ENCODE measurements around the gene BRWD1.

The BRWD1 gene

GRCh38 chr21:39169906-39170305, 143.5 kb downstream of the BRWD1 start:
- no peak for ATAC-seq (ENCODE audit: insufficient read depth, low read depth)
- Histone ChIP-seq H3K4me3 (ENCODE audit: low read depth in 1 of 2, low read length in 2 of 2) (no peak overlapping the region), H3K9me3 (ENCODE audit: insufficient read depth, low read length, severe bottlenecking) (peaks cover 2% of the 10 kb centered on the region), H3K9ac (ENCODE audit: low read depth, low read length) (no peak overlapping the region), H4K20me1 (ENCODE audit: insufficient read depth, low read length) (peaks cover 3% of the 10 kb centered on the region; the same call in 1 of the 2 replicates), H3K4me2 (ENCODE audit: insufficient read depth, low read length) (no peak overlapping the region), H3K79me2 (ENCODE audit: insufficient read depth, low read length) (no peaks in the 10 kb centered on the region), H2AFZ (ENCODE audit: low read depth, low read length) (no peak overlapping the region), H3K4me1 (ENCODE audit: insufficient read depth, low read length) (no peaks in the 10 kb centered on the region), H3K36me3 (ENCODE audit: insufficient read depth, low read length) (peaks cover 49% of the 10 kb centered on the region), H3K27ac (ENCODE audit: low read length) (no peak overlapping the region), H3K27me3 (ENCODE audit: insufficient read depth, low read length, poor library complexity) (no peaks in the 10 kb centered on the region)
- TF ChIP-seq EZH2 (IDR thresholded peaks at IDR 0.05; ENCODE audit: borderline replicate concordance, low read depth, low read length, severe bottlenecking), result no peak
- DNase-seq, result no peak

- peaks cover 38% of the 10 kb centered on the region for H3K36me3 ChIP-seq (ENCODE audit: insufficient read depth, low read length)
- no peaks in the 10 kb centered on the region for H3K27me3 ChIP-seq (ENCODE audit: insufficient read depth, low read length, poor library complexity)
Observed at GRCh38 chr21:39168800-39169199, 144.6 kb downstream of the BRWD1 start.

GRCh38 chr21:39164523-39164922, 148.9 kb downstream of the BRWD1 start:
- Histone ChIP-seq H4K20me1 (ENCODE audit: insufficient read depth, low read length) (no peaks in the 10 kb centered on the region), H3K79me2 (ENCODE audit: insufficient read depth, low read length) (no peaks in the 10 kb centered on the region), H3K4me2 (ENCODE audit: insufficient read depth, low read length) (no peak overlapping the region), H3K9me3 (ENCODE audit: insufficient read depth, low read length, severe bottlenecking) (peaks cover 12% of the 10 kb centered on the region), H3K4me3 (ENCODE audit: low read depth in 1 of 2, low read length in 2 of 2) (no peak overlapping the region), H2AFZ (ENCODE audit: low read depth, low read length) (no peak overlapping the region), H3K27ac (ENCODE audit: low read length) (no peak overlapping the region), H3K36me3 (ENCODE audit: insufficient read depth, low read length) (peaks cover 4% of the 10 kb centered on the region; the same call in 1 of the 2 replicates), H3K4me1 (ENCODE audit: insufficient read depth, low read length) (no peaks in the 10 kb centered on the region), H3K27me3 (ENCODE audit: insufficient read depth, low read length, poor library complexity) (no peaks in the 10 kb centered on the region), H3K9ac (ENCODE audit: low read depth, low read length) (no peak overlapping the region)
- TF ChIP-seq CTCF (IDR thresholded peaks at IDR 0.05; ENCODE audit: borderline replicate concordance, extremely low read depth, low read length, poor library complexity, severe bottlenecking) (no peak), EZH2 (IDR thresholded peaks at IDR 0.05; ENCODE audit: borderline replicate concordance, low read depth, low read length, severe bottlenecking) (no peak)
- ATAC-seq (ENCODE audit: insufficient read depth, low read depth) (no peak), DNase-seq (no peak)

More at GRCh38 chr21:39168800-39169199, 144.6 kb downstream of the BRWD1 start:
- Histone ChIP-seq H3K4me3 (ENCODE audit: low read depth in 1 of 2, low read length in 2 of 2) (no peak overlapping the region), H2AFZ (ENCODE audit: low read depth, low read length) (no peak overlapping the region), H3K9ac (ENCODE audit: low read depth, low read length) (no peak overlapping the region), H3K4me2 (ENCODE audit: insufficient read depth, low read length) (no peak overlapping the region), H4K20me1 (ENCODE audit: insufficient read depth, low read length) (peaks cover 3% of the 10 kb centered on the region; the same call in 1 of the 2 replicates), H3K79me2 (ENCODE audit: insufficient read depth, low read length) (no peaks in the 10 kb centered on the region), H3K27ac (ENCODE audit: low read length) (no peak overlapping the region), H3K4me1 (ENCODE audit: insufficient read depth, low read length) (no peaks in the 10 kb centered on the region), H3K9me3 (ENCODE audit: insufficient read depth, low read length, severe bottlenecking) (peaks cover 12% of the 10 kb centered on the region)
- TF ChIP-seq EZH2 (IDR thresholded peaks at IDR 0.05; ENCODE audit: borderline replicate concordance, low read depth, low read length, severe bottlenecking) (no peak), CTCF (IDR thresholded peaks at IDR 0.05; ENCODE audit: borderline replicate concordance, extremely low read depth, low read length, poor library complexity, severe bottlenecking) (no peak)
- DNase-seq (no peak), ATAC-seq (ENCODE audit: insufficient read depth, low read depth) (no peak)

- H3K27me3 ChIP-seq (ENCODE audit: insufficient read depth, low read length, poor library complexity), result no peaks in the 10 kb centered on the region
- H3K9ac ChIP-seq (ENCODE audit: low read depth, low read length), result no peak overlapping the region
- H3K4me3 ChIP-seq (ENCODE audit: low read depth in 1 of 2, low read length in 2 of 2), result no peak overlapping the region
- no peak overlapping the region for H2AFZ ChIP-seq (ENCODE audit: low read depth, low read length)
- no peak overlapping the region for H3K4me2 ChIP-seq (ENCODE audit: insufficient read depth, low read length)
- no peak for TF ChIP-seq CTCF (IDR thresholded peaks at IDR 0.05; ENCODE audit: borderline replicate concordance, extremely low read depth, low read length, poor library complexity, severe bottlenecking)
- no peak for TF ChIP-seq EZH2 (IDR thresholded peaks at IDR 0.05; ENCODE audit: borderline replicate concordance, low read depth, low read length, severe bottlenecking)
- no peaks in the 10 kb centered on the region for H3K4me1 ChIP-seq (ENCODE audit: insufficient read depth, low read length)
- H3K79me2 ChIP-seq (ENCODE audit: insufficient read depth, low read length), result no peaks in the 10 kb centered on the region
- H3K9me3 ChIP-seq (ENCODE audit: insufficient read depth, low read length, severe bottlenecking), result peaks cover 12% of the 10 kb centered on the region
- DNase-seq (no peak), ATAC-seq (ENCODE audit: insufficient read depth, low read depth) (no peak)
- no peak overlapping the region for H3K27ac ChIP-seq (ENCODE audit: low read length)
- H4K20me1 ChIP-seq (ENCODE audit: insufficient read depth, low read length), result no peaks in the 10 kb centered on the region
- H3K36me3 ChIP-seq (ENCODE audit: insufficient read depth, low read length), result no peaks in the 10 kb centered on the region
Observed at GRCh38 chr21:39161064-39161463, 152.4 kb downstream of the BRWD1 start.
